ENCODE results near the gene DNPH1. TPM values are rescaled to one million over a fixed set of nuclear protein-coding genes. Genes with fewer than 3 reads are reported as not detected.
A peak's percentile ranks its signal among the peaks of the same experiment; 100 is the strongest.

DNPH1 gene
- total RNA-seq, 1 donor = 32.9 TPM

DNA sequence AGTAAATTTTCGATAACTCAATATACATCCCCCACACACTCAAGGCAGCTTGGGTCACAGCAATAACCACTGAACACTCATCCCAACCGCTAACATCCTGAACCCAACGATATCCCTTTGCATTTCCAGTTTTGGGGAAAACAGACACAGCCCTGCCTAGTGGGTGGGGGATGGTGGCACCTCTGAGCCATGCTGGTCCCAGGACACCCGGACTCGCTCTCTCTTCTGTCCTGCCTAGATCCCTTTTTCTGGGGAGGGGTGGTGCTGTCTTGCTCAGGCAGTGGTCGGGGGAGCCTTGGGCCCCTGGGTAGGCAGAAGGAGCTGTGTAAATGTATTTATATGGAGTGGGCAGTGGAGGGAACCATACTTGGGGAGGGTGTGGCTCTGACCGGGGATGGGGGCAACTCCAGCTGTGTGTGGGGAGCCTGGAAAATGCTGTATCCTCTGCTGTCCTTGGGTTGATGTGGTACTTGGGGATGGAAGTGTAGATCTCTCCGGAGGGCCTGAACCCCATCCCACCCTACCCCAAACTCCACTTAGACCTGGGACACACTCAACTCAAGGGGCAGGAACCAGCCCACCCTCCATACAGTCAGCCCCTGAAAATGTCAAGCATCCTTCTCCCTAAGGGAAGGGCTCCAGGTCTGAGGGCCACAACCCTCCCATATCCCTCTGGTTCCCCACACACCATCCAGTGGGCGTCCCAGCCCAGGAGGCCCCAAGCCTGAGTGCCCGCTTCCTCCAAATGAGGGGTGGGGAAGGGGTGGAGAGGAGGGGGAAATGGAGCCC, 45.0 kb upstream of the DNPH1 start:
- Histone ChIP-seq H3K4me1 (ENCODE audit: insufficient read depth, low read length) (peaks cover 18% of the 10 kb centered on the region), H2AFZ (ENCODE audit: low read length) (no peak overlapping the region), H3K9me3 (ENCODE audit: low read depth, low read length) (no peaks in the 10 kb centered on the region)

DNA sequence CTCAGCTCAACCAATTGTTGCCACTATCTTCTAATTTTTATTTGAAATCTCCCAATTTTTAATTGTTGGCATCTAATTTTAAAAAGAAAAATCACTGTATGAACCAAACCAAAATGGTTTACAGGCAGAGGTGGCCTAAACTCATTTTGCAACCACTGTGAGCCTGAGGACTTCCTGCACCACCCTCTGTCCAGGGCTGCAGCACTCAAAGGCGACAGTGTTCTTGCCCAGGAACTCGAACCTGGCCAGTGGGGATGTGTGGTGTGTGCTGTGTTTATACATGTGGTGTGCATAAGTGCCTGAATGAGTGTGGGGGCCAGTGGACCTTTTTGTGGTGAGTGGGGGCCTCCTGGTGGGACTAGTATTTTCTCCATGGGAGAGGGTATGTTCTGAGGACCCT, 44.4 kb upstream of the DNPH1 start:
- TF ChIP-seq, protein P1, sequence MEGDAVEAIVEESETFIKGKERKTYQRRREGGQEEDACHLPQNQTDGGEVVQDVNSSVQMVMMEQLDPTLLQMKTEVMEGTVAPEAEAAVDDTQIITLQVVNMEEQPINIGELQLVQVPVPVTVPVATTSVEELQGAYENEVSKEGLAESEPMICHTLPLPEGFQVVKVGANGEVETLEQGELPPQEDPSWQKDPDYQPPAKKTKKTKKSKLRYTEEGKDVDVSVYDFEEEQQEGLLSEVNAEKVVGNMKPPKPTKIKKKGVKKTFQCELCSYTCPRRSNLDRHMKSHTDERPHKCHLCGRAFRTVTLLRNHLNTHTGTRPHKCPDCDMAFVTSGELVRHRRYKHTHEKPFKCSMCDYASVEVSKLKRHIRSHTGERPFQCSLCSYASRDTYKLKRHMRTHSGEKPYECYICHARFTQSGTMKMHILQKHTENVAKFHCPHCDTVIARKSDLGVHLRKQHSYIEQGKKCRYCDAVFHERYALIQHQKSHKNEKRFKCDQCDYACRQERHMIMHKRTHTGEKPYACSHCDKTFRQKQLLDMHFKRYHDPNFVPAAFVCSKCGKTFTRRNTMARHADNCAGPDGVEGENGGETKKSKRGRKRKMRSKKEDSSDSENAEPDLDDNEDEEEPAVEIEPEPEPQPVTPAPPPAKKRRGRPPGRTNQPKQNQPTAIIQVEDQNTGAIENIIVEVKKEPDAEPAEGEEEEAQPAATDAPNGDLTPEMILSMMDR (IDR thresholded peaks at IDR 0.05; ENCODE audit: extremely low read depth, low read depth, low read length) = no peak

More for the DNA sequence above, 45.0 kb upstream of the DNPH1 start:
- Histone ChIP-seq H3K79me2 (ENCODE audit: insufficient read depth, low read length) (no peaks in the 10 kb centered on the region), H3K27me3 (ENCODE audit: insufficient read depth, low read length) (peaks cover 20% of the 10 kb centered on the region), H4K20me1 (ENCODE audit: insufficient read depth, low read length) (no peaks in the 10 kb centered on the region), H3K36me3 (ENCODE audit: insufficient read depth, low read length) (no peaks in the 10 kb centered on the region), H3K4me3 (ENCODE audit: insufficient read depth, low read length) (no peak overlapping the region), H3K27ac (ENCODE audit: low read depth, low read length) (no peak overlapping the region), H3K4me2 (ENCODE audit: insufficient read depth, low read length) (peak overlapping the region; percentile 68)
- peak; percentile 84 for DNase-seq (ENCODE audit: insufficient read length, low spot score, missing footprints)
- TF ChIP-seq, protein P1 (IDR thresholded peaks at IDR 0.05; ENCODE audit: extremely low read depth, low read depth, low read length) = no peak

DNA sequence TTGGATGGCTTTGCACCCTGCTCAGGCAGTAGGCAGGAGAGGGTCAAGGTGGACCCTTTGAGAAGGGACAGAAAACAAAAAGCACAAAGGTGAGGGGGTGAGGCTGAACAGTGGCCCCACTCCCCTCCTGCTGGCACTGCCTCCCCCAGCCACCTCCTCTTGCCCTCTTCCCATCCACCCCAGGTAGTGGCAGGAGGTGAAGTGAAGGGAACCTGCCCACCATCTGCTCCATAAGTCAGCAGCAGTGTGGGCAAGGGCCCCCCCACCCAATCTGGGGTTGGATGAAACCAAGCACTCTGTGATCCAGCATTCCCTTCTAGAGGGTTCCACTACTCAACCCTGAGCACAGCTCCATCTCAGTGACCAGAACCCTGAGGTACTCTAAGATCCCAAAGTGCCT, 42.7 kb upstream of the DNPH1 start:
- H3K9me3 ChIP-seq (ENCODE audit: low read depth, low read length) = no peaks in the 10 kb centered on the region
- peak; percentile 74 for DNase-seq (ENCODE audit: insufficient read length, low spot score, missing footprints)
- no peak overlapping the region for H2AFZ ChIP-seq (ENCODE audit: low read length)
- H3K4me1 ChIP-seq (ENCODE audit: insufficient read depth, low read length) = peaks cover 9% of the 10 kb centered on the region
- H3K4me2 ChIP-seq (ENCODE audit: insufficient read depth, low read length) = no peak overlapping the region
- no peak overlapping the region for H3K4me3 ChIP-seq (ENCODE audit: insufficient read depth, low read length)
- no peaks in the 10 kb centered on the region for H4K20me1 ChIP-seq (ENCODE audit: insufficient read depth, low read length)
- no peaks in the 10 kb centered on the region for H3K79me2 ChIP-seq (ENCODE audit: insufficient read depth, low read length)
- no peak overlapping the region for H3K27ac ChIP-seq (ENCODE audit: low read depth, low read length)
- H3K36me3 ChIP-seq (ENCODE audit: insufficient read depth, low read length) = no peaks in the 10 kb centered on the region
- TF ChIP-seq, protein P1 (IDR thresholded peaks at IDR 0.05; ENCODE audit: extremely low read depth, low read depth, low read length) = no peak
- peaks cover 36% of the 10 kb centered on the region for H3K27me3 ChIP-seq (ENCODE audit: insufficient read depth, low read length)

More for the DNA sequence above, 44.4 kb upstream of the DNPH1 start:
- no peak overlapping the region for H3K27ac ChIP-seq (ENCODE audit: low read depth, low read length)
- no peak overlapping the region for H3K4me2 ChIP-seq (ENCODE audit: insufficient read depth, low read length)
- H2AFZ ChIP-seq (ENCODE audit: low read length) = no peak overlapping the region
- no peaks in the 10 kb centered on the region for H4K20me1 ChIP-seq (ENCODE audit: insufficient read depth, low read length)
- peaks cover 19% of the 10 kb centered on the region for H3K4me1 ChIP-seq (ENCODE audit: insufficient read depth, low read length)
- no peaks in the 10 kb centered on the region for H3K36me3 ChIP-seq (ENCODE audit: insufficient read depth, low read length)
- H3K4me3 ChIP-seq (ENCODE audit: insufficient read depth, low read length) = no peak overlapping the region
- H3K9me3 ChIP-seq (ENCODE audit: low read depth, low read length) = no peaks in the 10 kb centered on the region
- no peaks in the 10 kb centered on the region for H3K79me2 ChIP-seq (ENCODE audit: insufficient read depth, low read length)
- DNase-seq (ENCODE audit: insufficient read length, low spot score, missing footprints) = peak; percentile 65
- peaks cover 26% of the 10 kb centered on the region for H3K27me3 ChIP-seq (ENCODE audit: insufficient read depth, low read length)

DNA sequence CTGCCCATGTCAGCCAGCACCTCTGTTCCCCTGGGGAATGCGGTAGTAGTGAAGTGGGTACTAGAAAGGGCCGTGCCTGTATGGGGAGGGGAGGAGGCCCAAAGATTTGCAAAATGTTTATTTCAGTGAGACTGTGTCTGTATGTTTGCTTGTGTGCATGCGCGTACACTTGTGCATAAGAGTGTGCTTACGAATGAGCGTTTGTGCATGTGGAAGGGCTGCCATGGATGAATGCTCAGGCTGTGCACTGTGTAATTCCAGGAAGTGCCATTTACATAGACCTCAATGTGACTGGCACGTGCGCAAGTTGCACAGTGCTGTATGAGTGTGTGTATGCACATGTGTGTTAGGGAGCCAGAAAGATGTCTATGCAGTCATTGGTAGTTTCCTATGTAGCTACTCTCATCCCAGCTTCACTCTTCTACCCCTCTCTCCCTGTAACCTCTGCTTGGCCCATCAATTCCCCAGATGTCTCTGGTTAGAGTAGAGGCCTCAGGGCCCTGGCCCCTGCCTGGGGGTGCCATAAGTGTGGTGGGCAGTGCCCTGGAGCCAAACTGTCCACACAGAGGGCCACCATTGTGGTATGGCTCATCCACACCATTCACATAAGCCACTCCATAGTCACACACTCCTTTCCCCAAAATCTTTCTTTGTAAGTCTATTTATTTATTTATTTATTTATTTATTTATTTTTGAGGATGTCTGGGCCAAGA, 42.0 kb upstream of the DNPH1 start:
- Histone ChIP-seq H4K20me1 (ENCODE audit: insufficient read depth, low read length) (no peaks in the 10 kb centered on the region), H3K4me2 (ENCODE audit: insufficient read depth, low read length) (no peak overlapping the region), H3K4me3 (ENCODE audit: insufficient read depth, low read length) (no peak overlapping the region), H3K36me3 (ENCODE audit: insufficient read depth, low read length) (no peaks in the 10 kb centered on the region), H3K9me3 (ENCODE audit: low read depth, low read length) (no peaks in the 10 kb centered on the region), H3K79me2 (ENCODE audit: insufficient read depth, low read length) (no peaks in the 10 kb centered on the region), H3K27me3 (ENCODE audit: insufficient read depth, low read length) (peaks cover 36% of the 10 kb centered on the region), H3K27ac (ENCODE audit: low read depth, low read length) (no peak overlapping the region), H3K4me1 (ENCODE audit: insufficient read depth, low read length) (peaks cover 9% of the 10 kb centered on the region), H2AFZ (ENCODE audit: low read length) (no peak overlapping the region)
- peak; percentile 81 for DNase-seq (ENCODE audit: insufficient read length, low spot score, missing footprints)
- TF ChIP-seq, protein P1 (IDR thresholded peaks at IDR 0.05; ENCODE audit: extremely low read depth, low read depth, low read length) = no peak
